ENCODE data around the gene PALD1.

- TF ChIP-seq CTCF (IDR thresholded peaks at IDR 0.05) (no peak), POLR2A (IDR thresholded peaks at IDR 0.05) (no peak)
Measured at GRCh38 chr10:70584366-70584765, 105.8 kb downstream of the PALD1 start.

Measured in testis (tissue), 2 donors.